ENCODE results near the gene GRAP2. TPM values are rescaled to one million over a fixed set of nuclear protein-coding genes. Genes with fewer than 3 reads are reported as not detected.

Gene GRAP2
- total and polyA plus RNA-seq, 9 of the 15 experiments (the other 6 are each of a cell fraction or from before 2014, with no cell fraction given): 4.8 to 88.7 (median 60.4) TPM

- TF ChIP-seq, protein P1, sequence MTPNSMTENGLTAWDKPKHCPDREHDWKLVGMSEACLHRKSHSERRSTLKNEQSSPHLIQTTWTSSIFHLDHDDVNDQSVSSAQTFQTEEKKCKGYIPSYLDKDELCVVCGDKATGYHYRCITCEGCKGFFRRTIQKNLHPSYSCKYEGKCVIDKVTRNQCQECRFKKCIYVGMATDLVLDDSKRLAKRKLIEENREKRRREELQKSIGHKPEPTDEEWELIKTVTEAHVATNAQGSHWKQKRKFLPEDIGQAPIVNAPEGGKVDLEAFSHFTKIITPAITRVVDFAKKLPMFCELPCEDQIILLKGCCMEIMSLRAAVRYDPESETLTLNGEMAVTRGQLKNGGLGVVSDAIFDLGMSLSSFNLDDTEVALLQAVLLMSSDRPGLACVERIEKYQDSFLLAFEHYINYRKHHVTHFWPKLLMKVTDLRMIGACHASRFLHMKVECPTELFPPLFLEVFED (CRISPR knock-in tag; conservative IDR thresholded peaks at IDR 0.05): no peak
- TF ChIP-seq HDAC3 (IDR thresholded peaks at IDR 0.05; ENCODE audit: borderline replicate concordance, partially characterized antibody): peak; percentile 85
- no peak for TF ChIP-seq PRPF4 (IDR thresholded peaks at IDR 0.05; ENCODE audit: insufficient read depth, low read depth, low read length, poor library complexity, severe bottlenecking)
- TF ChIP-seq CBFA2T2 (conservative IDR thresholded peaks at IDR 0.05): peak; percentile 90
- TF ChIP-seq CREM (IDR thresholded peaks at IDR 0.05; ENCODE audit: low read depth): peak; percentile 58; the same call in 1 of the 2 replicates
- no peak for TF ChIP-seq HOXB6 (CRISPR knock-in tag; IDR thresholded peaks at IDR 0.05; ENCODE audit: borderline replicate concordance)
- TF ChIP-seq GATA2 (CRISPR knock-in tag; IDR thresholded peaks at IDR 0.05): peak; percentile 79
- TF ChIP-seq DPF2 (IDR thresholded peaks at IDR 0.05): peak; percentile 96
- TF ChIP-seq PYGO2 (tag; IDR thresholded peaks at IDR 0.05): no peak
- 0 out of 2 replicates have a peak, but pooled peaks have one; percentile 28 for TF ChIP-seq BACH1 (tag; IDR thresholded peaks at IDR 0.05)
- TF ChIP-seq ZBED1 (IDR thresholded peaks at IDR 0.05): 0 out of 2 replicates have a peak, but pooled peaks have one; percentile 28
- peak; percentile 47 to 67 for TF ChIP-seq NCOA2 (IDR thresholded peaks at IDR 0.05; ENCODE audit: partially characterized antibody in 2 of 2)
- TF ChIP-seq, protein P2, sequence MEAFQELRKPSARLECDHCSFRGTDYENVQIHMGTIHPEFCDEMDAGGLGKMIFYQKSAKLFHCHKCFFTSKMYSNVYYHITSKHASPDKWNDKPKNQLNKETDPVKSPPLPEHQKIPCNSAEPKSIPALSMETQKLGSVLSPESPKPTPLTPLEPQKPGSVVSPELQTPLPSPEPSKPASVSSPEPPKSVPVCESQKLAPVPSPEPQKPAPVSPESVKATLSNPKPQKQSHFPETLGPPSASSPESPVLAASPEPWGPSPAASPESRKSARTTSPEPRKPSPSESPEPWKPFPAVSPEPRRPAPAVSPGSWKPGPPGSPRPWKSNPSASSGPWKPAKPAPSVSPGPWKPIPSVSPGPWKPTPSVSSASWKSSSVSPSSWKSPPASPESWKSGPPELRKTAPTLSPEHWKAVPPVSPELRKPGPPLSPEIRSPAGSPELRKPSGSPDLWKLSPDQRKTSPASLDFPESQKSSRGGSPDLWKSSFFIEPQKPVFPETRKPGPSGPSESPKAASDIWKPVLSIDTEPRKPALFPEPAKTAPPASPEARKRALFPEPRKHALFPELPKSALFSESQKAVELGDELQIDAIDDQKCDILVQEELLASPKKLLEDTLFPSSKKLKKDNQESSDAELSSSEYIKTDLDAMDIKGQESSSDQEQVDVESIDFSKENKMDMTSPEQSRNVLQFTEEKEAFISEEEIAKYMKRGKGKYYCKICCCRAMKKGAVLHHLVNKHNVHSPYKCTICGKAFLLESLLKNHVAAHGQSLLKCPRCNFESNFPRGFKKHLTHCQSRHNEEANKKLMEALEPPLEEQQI (IDR thresholded peaks at IDR 0.05): peak; percentile 40; the same call in 1 of the 2 replicates
- peak; percentile 91 for TF ChIP-seq ZEB2 (IDR thresholded peaks at IDR 0.05)
- peak in 1 of 2 experiments; percentile 77; a peak in 3 of 4 replicates for TF ChIP-seq ARNT (IDR thresholded peaks at IDR 0.05)
- peak; percentile 89 for TF ChIP-seq MEIS2 (IDR thresholded peaks at IDR 0.05; ENCODE audit: partially characterized antibody)
- peak; percentile 51 for TF ChIP-seq HMGN3 (IDR thresholded peaks at IDR 0.05; ENCODE audit: borderline replicate concordance, extremely low read depth, insufficient read length, low read depth, low read length)
Observed at GRCh38 chr22:39920134-39920743, 19.4 kb downstream of the GRAP2 start (continued).

Data from K562 (cell line).